ENCODE data around the gene DRAM1. TPM values are rescaled to one million over a fixed set of nuclear protein-coding genes. Genes with fewer than 3 reads are reported as not detected.
"Not testable (repeated sequence)": the region's sequence is repeated elsewhere in the genome, so short reads cannot be mapped to it uniquely, and the experiment has no call there.

The DRAM1 gene
- total RNA-seq, 1 donor from 2014 or later = 35.3 TPM

DNA sequence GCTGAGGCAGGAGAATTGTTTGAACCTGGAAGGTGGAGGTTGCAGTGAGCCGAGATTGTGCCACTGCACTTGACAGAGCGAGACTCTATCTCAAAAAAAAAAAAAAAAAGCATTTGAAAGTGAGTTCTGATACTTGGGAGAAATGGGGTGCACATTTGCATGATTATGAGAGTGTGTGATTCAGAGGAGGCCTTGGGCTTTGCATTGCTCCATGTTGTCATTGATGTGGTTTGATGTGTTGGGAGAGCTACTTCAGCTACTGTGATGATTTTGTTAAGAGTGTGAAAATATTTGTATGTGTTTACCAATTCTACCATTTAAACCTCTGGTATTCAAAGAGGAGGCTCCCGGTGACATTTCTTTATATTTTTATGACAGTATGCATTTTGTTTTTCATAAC lies 24.4 kb downstream of the DRAM1 start:
- no peak for DNase-seq (ENCODE audit: low spot score)

DNA sequence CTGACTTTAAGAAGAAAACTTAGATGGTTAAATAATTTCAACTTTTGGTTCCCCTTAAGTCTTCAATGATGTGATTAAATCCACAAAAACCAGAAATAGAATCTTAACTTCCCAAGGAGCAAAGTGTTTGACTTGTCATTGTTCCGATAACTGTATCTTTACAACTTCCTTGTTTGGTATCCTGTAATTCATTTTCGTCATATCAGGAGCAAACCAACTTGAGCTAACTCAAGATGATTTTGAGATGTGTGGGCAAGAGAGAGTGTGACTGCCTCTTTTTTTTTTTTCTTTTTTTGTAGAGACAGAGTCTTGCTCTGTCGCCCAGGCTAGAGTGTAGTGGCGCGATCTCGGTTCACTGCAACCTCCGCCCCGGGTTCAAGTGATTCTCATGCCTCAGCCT lies 25.3 kb downstream of the DRAM1 start:
- DNase-seq (ENCODE audit: low spot score) = no peak

DNA sequence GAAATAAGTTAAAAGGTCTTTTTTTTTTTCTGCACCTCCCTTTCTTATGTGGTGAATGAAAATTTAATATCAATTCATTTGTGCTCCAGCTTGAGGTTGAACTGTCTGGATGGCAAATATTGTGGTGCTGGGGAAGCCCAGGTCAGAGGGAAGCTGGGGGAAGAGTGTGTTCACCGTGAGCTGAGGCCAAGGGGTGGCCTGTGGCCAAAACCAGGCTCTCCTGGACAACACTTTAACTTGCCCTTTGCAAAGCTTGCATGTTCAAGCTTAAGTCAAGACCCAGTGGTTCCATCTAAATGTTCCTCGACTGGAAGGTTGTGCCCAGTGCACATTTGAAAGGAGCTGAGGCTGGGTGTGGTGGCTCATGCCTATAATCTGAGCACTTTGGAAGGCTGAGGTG lies 28.8 kb downstream of the DRAM1 start:
- no peak for DNase-seq (ENCODE audit: low spot score)

DNA sequence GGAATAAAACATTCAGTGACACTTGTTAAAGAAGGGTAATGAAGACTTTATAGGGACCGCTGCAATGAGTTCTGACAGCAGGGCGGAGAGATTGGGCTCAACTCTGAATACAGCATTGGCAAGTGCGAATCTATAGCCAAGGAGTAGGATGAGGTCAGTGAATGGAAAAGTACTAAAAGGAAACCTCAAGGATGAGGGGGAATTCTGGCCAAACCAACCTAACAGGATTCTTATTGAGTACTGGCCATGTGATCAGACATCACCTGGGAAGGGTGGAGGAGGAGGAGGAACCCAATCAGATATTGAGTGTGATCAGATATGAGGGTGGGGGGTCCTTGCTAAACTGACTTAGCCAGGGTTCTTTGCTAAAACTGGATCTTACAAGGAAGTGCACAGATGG lies 31.0 kb downstream of the DRAM1 start:
- no peak for DNase-seq (ENCODE audit: low spot score)

DNA sequence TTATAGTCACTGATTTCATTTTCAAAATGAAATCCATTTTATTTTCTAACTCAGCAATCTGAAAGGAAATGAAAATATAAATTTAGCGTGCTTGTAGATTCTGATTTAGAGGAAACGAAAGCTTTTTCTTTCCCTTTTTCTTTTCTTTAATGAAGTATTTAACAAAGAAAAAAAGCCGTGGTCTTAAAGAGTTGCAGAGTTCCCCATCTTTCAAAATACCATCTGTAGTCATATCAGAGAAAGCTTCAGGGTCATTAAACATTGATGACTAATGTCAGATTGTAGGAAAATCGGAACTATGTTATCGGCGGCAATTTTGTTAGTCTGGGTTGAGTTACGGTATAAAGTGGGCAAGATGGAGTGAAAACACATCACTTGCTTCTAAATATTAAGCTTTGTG lies 32.3 kb downstream of the DRAM1 start:
- DNase-seq (ENCODE audit: low spot score) = no peak

DNA sequence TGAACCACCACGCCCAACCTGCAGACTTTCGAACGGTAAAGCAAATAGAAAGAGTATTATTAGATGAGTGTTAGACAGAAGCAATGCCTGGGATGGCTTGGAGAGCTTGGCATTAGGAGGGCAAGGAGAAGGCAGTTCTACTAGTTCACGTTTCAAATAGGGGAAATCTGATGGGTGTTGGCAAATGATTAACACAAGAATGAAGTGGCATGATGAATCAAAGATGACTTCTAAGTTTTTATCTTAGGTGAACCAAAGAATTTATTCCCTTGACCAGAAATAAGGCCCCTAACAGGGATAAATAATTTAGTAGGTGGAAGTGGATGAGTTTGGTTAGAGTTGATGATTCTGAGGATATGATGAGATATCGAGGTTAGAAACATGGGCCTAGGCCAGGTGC lies 38.5 kb downstream of the DRAM1 start:
- DNase-seq (ENCODE audit: low spot score) = no peak

DNA sequence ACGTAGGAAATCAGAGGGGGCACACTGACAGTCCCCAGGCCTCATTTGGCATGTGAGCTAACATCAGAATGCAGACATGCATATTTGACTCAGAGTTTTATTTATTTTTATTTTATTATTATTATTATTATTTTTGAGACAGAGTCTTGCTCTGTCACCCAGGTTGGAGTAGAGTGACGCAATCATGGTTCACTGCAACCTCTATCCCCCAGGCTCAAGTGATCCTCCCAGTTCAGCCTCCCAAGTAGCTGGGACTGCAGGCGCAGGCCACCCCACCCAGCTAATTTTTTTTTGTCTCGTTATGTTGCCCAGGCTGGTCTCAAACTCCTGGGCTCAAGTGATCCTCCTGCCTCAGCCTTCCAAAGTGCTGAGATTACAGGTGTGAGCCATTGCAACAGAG lies 41.4 kb downstream of the DRAM1 start:
- DNase-seq (ENCODE audit: low spot score) = not testable (repeated sequence)

DNA sequence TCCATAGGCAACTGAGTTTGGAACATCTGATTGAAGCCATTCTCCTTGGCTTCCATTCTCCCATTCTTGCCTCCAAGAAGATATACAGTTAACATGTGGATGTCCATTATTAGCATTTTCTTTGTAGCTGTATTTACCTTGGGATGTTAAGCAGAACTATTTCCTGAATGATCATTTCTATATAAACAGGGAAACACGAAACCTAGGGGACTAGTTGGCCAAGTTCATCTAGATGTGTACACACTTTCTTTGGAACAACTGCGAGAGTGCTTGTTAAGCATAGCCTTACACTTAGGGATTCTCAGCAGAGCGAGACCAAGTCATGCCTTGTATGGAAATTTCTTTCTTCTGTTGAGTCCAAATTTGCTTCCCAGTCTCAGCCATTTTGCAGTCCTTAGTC lies 42.1 kb downstream of the DRAM1 start:
- DNase-seq (ENCODE audit: low spot score) = no peak

DNA sequence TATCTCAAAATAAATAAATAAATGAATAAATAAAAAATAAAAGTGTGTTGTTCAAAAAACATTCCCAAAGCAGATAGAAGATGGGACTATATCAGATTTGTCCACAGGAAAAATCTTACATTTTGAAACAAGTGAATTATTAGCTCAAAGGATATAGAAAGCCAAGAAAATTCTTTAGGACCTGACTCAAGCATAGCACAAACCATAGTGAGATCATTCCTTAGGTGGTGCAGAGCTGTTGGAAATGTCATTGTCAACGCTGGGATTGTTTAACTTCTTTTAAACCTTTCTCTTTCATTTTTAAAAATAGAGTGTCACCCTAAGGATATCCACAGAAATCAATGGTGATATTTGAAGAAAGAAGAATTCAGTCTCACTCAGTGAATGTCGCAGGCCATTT lies 43.5 kb downstream of the DRAM1 start:
- no peak for DNase-seq (ENCODE audit: low spot score)

DNA sequence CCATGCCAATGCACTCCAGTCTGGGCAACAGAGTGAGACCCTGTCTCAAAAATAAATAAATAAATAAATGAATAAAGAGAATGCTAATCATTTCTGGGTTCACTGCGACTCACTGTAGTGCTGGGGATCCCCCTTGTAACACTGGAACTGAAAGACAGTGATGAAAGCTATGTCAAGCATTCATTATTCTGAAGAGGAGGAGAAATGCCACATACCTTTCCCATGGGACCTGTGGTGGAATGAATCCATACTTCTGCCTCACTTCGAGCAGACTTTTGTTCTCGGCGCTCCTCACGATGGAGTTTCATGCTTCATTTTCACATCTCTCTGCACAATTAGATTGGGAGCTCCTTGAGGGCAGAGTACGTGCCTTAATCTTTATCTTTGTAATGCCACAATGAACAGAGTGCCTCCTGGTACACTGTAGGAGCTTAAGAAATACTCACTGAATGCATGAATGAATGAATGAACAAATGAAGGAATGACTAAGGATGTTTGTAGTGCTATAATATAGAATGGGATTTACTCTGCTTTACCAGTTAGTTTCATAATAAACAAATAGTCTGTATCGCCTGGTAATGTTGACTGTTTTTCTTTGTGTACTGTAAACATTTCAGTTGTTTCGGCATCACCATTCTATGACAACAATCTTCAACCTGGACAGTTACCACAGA lies 45.8 kb downstream of the DRAM1 start:
- DNase-seq (ENCODE audit: low spot score) = no peak

DNA sequence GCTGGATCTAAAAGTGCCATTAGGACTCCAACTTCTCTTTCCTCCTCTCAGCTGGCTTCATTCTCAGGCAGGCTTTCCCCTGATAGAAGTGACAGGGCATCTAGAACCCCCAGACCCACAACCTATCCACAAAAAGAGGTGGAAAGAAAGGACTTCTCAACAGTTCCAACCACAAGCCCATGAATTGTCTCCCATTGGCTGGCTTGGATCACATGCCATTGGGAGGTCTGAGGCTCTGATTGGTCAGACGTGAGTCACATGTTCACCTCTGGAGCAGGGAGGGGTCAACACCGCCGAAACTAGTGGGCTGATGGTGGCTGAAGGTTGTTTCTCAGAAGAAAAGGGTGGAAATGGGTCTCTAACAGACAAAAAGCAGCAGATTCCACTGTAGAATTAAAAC lies 47.2 kb downstream of the DRAM1 start:
- DNase-seq (ENCODE audit: low spot score) = no peak

DNA sequence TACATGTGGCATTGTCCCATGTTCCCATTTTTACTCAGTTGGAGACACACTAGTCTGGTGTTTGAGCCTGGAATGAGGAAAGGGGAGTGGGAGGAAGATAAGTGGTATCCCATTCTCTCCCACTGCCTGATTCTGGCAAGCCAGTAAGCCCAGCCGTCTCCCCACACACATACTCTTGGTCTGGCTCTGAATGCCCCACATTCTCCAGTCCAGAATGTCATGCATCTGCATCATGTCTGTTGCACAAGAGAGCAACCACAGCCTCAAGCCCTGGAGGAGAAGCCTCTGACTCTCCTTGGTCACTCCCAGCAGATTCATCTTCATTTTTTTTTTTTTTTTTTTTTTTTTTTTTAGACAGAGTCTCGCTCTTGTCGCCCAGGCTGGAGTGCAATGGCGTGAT lies 48.0 kb downstream of the DRAM1 start:
- no peak for DNase-seq (ENCODE audit: low spot score)

DNA sequence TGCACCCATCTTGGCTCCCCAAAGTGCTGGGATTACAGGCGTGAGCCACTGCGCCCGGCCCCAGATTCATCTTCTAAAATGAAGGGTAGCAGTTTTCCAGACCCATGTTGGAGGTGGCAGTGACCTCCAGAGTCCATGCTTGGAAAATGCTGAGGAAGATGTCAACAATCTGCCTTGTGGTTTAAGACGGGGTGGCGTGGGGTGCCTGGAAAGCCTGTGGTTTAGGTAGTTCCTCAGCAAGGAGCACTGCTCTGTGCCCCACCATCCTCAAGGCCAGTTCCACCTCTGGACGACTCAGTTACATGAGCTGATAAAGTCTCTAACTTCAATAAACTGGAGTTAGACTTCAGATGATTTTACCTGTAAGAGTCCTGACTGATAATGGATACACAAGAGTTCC lies 48.6 kb downstream of the DRAM1 start:
- DNase-seq (ENCODE audit: low spot score) = no peak

DNA sequence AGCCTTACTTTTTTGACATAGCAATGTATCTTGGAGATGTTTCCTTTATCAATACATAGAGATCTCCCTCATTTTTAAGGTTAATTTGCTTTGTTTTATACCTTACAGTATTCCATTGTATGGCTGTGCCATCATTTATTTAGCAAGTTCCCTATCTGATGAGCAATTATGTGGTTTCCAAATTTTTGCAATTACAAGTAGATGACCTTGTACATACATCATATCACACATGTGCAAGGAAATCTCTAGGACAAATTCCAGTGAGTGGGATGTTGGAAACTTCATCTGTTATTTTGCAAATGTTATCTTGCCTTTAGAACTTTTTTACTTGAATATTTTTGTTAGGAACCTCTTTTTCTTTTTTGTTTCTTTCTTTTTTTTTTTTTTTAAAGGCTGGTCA lies 49.7 kb downstream of the DRAM1 start:
- no peak for DNase-seq (ENCODE audit: low spot score)

DNA sequence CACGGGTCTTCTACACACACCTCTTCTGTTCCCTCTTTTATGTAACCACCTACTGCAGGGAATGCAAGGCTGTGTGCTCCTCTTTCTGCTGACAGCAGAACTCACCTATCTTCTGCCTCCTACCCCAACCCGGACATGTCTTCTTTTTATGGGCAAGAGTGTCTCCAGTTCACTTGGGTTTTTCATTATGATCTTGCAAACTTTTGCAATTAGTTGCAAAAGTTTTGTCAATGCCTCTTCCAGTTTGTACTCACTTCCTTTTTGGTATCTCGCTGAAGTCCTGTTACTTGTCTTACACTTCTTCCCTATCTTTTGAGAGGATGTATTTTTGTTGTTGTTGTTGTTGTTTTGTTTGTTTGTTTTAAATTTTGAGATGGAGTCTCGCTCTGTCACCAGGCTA lies 50.6 kb downstream of the DRAM1 start:
- no peak for DNase-seq (ENCODE audit: low spot score)

DNA sequence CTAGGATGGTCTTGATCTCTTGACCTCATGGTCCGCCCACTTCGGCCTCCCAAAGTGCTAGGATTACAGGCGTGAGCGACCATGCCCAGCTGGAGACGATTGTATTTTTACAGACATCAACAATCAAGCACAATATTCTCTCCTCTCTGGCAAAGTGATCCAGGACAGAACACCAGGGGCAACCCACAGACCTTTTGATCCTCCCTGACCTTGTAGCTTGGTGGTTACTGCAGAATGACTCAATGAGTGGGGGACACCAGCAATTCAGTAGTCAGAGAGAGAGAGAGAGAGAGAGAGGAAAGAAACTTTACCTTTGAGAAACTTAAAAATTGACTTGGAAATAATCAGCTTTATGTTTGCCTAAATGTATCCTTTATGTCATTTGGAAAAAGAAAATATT lies 51.2 kb downstream of the DRAM1 start:
- no peak for DNase-seq (ENCODE audit: low spot score)

DNA sequence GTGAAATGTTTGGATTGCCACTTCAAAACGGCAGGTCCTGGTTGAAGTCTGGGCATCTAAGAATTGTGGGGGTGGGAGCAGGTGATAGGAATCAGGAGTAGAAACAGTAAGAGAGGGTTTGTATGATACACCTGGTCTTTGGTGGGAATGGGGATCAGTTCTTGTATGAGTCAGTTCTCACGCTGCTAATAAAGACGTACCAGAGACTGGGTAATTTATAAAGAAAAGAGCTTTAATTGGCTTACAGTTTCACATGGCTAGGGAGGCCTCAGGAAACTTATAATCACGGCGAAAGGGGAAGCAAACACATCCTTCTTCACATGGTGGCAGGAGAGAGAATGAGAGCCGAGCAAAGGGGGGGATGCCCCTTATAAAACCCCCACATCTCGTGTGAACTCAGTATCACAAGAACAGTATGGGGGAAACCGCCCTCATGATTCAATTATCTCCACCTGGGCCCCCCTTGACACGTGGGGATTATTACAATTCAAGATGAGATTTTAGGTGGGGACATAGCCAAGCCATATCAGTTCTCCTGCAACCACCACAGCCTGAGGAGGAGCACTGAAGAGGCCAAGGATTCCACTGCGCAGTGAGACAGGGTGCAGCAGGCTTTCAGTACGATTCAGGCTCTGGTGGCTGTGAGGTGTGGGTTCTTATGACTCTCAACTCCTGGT lies 52.1 kb downstream of the DRAM1 start:
- no peak for DNase-seq (ENCODE audit: low spot score)

DNA sequence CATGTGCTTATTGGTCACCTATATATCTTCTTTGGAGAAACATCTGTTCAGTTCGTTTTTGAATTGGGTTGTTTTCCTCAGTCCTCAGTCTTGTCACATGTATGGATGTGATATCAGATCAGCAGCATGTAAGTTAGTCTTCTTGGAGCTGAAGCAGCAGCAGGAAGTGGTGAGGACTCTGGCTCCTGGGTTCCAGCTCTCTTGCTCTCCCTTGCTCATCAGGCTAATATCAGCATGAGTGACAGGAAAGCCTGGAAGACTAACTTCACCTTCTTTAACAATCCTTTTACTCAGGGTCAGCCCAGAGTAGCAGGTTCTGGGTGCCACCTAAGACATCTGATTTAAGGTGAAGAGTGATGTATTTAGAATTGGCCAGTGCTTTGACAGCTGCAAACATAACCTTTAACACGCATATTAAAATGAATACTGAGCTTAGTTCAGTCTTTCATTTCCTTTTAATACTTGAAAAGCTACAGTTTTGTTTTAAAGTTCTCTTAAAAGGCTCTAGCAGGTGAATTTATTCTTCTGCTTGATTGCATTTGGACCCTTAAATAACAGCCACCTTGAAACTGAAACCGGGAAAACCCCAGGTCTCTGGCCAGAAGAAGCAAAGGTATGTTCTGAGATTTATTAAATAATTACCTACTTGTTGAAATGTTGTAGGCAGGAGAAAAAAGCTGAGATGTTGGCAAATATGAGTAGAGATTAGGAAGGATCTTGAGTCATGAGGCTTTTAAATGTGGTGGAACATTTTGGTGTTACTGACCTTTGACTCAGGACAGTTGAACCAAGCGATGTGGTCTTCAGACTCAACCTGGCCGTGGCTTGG lies 54.3 kb downstream of the DRAM1 start:
- no peak for DNase-seq (ENCODE audit: low spot score)

DNA sequence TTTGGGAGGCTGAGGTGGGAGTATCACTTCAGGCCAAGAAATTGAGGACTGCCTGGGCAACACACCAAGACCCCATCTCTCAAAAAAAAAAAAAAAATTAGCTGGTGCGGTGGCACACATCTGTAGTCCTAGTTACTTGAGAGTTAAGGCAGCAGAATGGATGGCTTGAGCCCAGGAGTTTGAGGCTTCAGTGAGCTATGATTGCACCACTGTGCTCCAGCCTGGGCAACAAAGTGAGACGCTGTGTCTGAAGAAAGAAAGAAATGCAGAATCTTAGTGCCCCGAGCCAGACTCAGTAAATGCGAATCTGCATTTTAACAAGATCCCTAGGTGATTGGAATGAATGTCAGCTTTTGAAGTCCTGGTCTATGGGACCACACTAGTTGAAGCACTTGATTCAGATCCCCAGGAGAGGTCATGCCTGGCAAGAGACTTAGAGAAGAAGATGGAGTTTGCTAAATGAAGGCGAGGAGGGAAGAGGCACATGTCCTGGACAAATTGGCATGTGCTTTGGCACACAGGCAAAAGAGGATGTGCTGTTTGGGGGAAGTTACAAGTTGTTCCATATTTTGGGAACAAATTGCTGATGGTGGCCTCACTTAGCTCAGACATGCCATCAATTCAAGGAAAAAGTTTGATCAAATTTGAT lies 56.6 kb downstream of the DRAM1 start:
- no peak for DNase-seq (ENCODE audit: low spot score)

DNA sequence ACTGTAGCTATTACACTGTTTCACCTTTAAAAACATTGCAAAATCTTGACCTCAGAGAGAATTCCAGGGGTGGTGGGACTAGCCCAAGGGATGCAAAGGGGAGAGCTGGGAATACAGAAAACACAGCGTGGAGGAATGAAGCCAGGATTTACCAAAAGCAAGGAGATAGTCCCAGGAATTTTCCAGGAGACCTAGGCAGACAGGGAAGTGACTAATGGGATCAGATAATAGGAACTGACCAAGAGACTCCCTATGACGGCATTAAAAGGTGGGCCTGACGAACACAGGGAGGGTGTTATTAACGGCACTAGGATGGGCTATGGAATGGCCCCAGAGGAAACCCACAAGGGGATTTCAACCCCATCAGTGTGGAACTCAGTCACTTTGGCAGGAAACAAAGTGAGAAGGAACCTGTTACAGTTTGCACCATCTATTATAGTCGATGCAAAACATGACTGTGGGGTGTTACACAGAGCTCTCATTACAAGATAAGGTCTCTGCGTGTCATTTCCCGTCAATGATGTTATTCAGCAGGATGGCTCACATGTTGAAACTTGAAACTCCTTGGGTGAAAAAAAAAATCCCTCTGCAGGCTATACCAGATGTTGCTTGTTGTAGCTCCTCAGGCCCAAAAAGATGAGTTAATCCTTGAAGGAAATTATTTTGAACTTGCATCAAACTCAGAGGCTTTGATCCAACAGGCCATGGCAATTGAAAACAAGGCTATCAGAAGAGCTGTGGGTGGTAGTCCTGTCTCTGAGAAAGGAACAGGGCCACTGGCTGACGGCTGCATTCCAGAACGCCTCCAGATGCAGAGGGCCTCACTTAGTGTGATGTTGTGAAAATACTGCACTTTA lies 58.7 kb downstream of the DRAM1 start:
- DNase-seq (ENCODE audit: low spot score) = no peak

DNA sequence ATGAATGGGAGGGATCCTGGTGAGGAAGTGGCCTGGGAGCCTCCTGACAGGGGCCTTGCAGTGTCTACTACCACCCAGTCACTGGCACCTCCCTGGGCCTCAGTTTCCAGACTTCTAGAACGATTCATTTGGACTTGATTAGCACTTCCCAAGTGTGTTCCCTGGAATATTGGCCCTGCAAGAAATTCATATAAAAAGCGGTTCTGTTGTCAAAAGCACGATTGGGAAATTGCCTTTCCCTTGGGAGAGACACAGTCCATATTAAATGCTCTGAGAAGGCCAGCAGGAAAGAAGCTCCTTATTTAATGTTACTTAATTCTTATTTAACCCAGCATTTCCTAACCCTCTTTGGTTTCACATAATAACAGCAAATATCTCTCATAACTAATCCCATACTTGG lies 61.9 kb downstream of the DRAM1 start:
- DNase-seq (ENCODE audit: low spot score) = no peak

Data from mesenteric fat pad (tissue), 1 donor.